Glutamatergic neuron (in vitro differentiated cells): ENCODE results near the gene EFNA2. TPM values are rescaled to one million over a fixed set of nuclear protein-coding genes. Genes with fewer than 3 reads are reported as not detected.
A peak's percentile ranks its signal among the peaks of the same experiment; 100 is the strongest.

ENCODE experiments used
- DNase-seq: peaks from one replicate; pipeline ENCODE4 v3.0.0; 2022
- H3K27ac Mint-ChIP-seq: one replicate; pipeline ENCODE4 v1.8.0; 2020; ENCODE audit warnings: mild to moderate bottlenecking, mixed read lengths, inconsistent platforms; ENCODE audit not compliant: unreplicated experiment
- H3K27me3 Mint-ChIP-seq: one replicate; pipeline ENCODE4 v1.8.0; 2020; ENCODE audit warnings: mild to moderate bottlenecking, moderate library complexity, mixed read lengths, inconsistent platforms; ENCODE audit not compliant: unreplicated experiment
- H3K36me3 Mint-ChIP-seq: one replicate; pipeline ENCODE4 v1.8.0; 2020; ENCODE audit warnings: mild to moderate bottlenecking, mixed read lengths, inconsistent platforms; ENCODE audit not compliant: unreplicated experiment
- H3K4me1 Mint-ChIP-seq: one replicate; pipeline ENCODE4 v1.8.0; 2020; ENCODE audit warnings: mild to moderate bottlenecking, low read depth, mixed read lengths, inconsistent platforms; ENCODE audit not compliant: unreplicated experiment
- H3K4me3 Mint-ChIP-seq: one replicate; pipeline ENCODE4 v1.8.0; 2020; ENCODE audit warnings: mild to moderate bottlenecking, mixed read lengths, inconsistent platforms; ENCODE audit not compliant: unreplicated experiment
- H3K9me3 Mint-ChIP-seq: one replicate; pipeline ENCODE4 v1.8.0; 2020; ENCODE audit warnings: mild to moderate bottlenecking, moderate library complexity, mixed read lengths, inconsistent platforms; ENCODE audit not compliant: unreplicated experiment
- CTCF ChIP-seq: fragments of 200-600 bp; sonication (generic); IDR thresholded peaks from one replicate; pipeline ENCODE4 v1.5.0; 2021; ENCODE audit not compliant: partially characterized antibody, unreplicated experiment
- total RNA-seq: library from RNA; stranded (reverse); fragmentation: NEBNext Ultra II Directional; extraction: Animal tissue kit (Norgen Biotek cat#: 25700); gene quantifications from one replicate; pipeline ENCODE4 v1.2.1, GENCODE V29; 2021; ENCODE audit not compliant: unreplicated experiment

The EFNA2 gene
- total RNA-seq, 1 donor from 2014 or later = 61.4 TPM

- DNase-seq = no peak
- H3K9me3 Mint-ChIP-seq = peaks cover 5% of the 10 kb centered on the region
- H3K4me3 Mint-ChIP-seq = no peak overlapping the region
Measured at GRCh38 chr19:1247748-1248138, 37.9 kb upstream of the EFNA2 start.

GRCh38 chr19:1248139-1248785 is 37.4 kb upstream of the EFNA2 start, which contains the start of gene MIDN:
TSS of gene MIDN (plus strand) at chr19:1248583. CDS start at chr19:1250297, 1,714 bp downstream.
- Mint-ChIP-seq H3K4me1 (peaks cover 4% of the 10 kb centered on the region), H3K27me3 (peaks cover 2% of the 10 kb centered on the region), H3K9me3 (peaks cover 5% of the 10 kb centered on the region), H3K36me3 (no peaks in the 10 kb centered on the region), H3K27ac (peak within 1 kb of the TSS; percentile 84), H3K4me3 (peak within 1 kb of the TSS; percentile 84)
- no peak for TF ChIP-seq CTCF
- DNase-seq = peak; percentile 82

More at GRCh38 chr19:1247748-1248138, 37.9 kb upstream of the EFNA2 start:
- no peaks in the 10 kb centered on the region for H3K36me3 Mint-ChIP-seq
- TF ChIP-seq CTCF = no peak
- peaks cover 4% of the 10 kb centered on the region for H3K4me1 Mint-ChIP-seq
- peak overlapping the region; percentile 38 for H3K27ac Mint-ChIP-seq
- peaks cover 2% of the 10 kb centered on the region for H3K27me3 Mint-ChIP-seq

- Mint-ChIP-seq H3K27ac (peak overlapping the region; percentile 84), H3K36me3 (no peaks in the 10 kb centered on the region), H3K9me3 (peaks cover 7% of the 10 kb centered on the region), H3K4me3 (peak overlapping the region; percentile 84), H3K27me3 (peaks cover 2% of the 10 kb centered on the region), H3K4me1 (peaks cover 4% of the 10 kb centered on the region)
- TF ChIP-seq CTCF = peak; percentile 76
- DNase-seq = peak; percentile 88
Measured at GRCh38 chr19:1248786-1249297, 36.8 kb upstream of the EFNA2 start.

- Mint-ChIP-seq H3K36me3 (no peaks in the 10 kb centered on the region), H3K4me3 (peak overlapping the region; percentile 87), H3K27ac (peak overlapping the region; percentile 88), H3K4me1 (peaks cover 4% of the 10 kb centered on the region), H3K27me3 (peaks cover 3% of the 10 kb centered on the region), H3K9me3 (peaks cover 8% of the 10 kb centered on the region)
- TF ChIP-seq CTCF = no peak
- peak; percentile 97 for DNase-seq
Measured at GRCh38 chr19:1249298-1249989, 36.2 kb upstream of the EFNA2 start.
